ENCODE measurements around the gene TNFAIP8.

The TNFAIP8 gene

DNA sequence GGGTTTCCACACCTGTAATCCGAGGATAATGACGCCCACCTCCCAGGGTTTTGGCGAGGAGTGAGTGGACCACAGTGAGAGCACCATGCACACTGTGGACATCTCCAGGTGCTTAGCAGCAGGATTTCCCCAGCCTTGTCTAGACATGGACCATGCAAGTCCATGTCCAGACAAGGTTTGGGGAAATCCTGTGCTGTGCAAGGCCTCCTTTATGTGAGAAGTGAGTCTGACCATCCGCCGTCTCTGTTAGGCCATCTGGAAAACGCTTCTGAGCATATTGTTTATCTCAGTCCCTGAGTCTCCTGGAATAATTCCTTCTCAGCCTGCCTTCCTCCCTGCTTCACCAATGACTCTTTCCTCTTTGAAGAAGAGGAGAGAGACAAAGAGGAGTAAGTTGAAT lies 26.2 kb upstream of the TNFAIP8 start:
- FAIRE-seq = no peak

- FAIRE-seq = no peak
Measured at GRCh38 chr5:119330367-119331183, 25.2 kb upstream of the TNFAIP8 start.

- no peak for FAIRE-seq
Measured at GRCh38 chr5:119331566-119332095, 24.2 kb upstream of the TNFAIP8 start.

DNA sequence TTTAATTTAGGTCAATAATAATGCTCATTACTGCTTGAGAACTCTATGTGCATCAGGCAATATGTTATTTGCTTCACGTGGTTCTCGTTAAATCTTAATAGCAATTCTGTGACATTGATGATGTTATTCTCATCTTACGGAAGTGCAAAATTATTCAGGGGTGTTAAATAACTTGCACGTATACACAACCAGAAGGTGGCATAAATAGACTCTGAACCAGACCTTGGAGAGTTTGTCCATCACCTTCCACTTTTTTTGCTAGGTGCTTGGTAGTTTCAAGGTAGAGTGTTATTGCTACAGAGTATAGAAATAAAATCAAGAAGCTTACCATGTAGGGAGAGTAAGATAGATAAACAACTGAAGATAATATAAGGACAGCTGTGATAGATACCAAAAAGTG lies 23.6 kb upstream of the TNFAIP8 start:
- FAIRE-seq = no peak

- no peak for FAIRE-seq
Measured at GRCh38 chr5:119332978-119333401, 22.8 kb upstream of the TNFAIP8 start.

GRCh38 chr5:119333421-119333851 lies 22.4 kb upstream of the TNFAIP8 start:
- no peak for FAIRE-seq

DNA sequence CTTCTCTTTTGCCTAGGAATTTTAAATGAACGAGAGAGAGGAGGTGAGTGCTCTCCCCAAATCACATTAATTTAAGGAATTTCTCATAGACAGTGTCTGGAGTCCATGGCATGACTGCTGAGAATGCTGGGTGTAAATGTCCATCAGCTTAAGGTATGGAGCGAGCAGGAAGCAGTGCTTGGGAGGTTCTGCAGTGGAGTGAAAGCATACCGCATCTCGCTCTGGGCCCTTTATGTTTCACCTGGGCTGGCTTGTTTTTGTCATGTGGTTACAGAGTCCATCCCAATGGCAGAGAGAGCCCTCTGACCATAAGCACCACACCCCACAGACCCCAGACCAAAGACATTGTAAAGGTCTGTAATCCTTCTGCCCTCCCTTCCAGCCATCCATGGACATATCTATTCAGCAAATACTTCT lies 20.6 kb upstream of the TNFAIP8 start:
- no peak for FAIRE-seq

GRCh38 chr5:119336262-119336661 lies 19.6 kb upstream of the TNFAIP8 start:
- FAIRE-seq = no peak

DNA sequence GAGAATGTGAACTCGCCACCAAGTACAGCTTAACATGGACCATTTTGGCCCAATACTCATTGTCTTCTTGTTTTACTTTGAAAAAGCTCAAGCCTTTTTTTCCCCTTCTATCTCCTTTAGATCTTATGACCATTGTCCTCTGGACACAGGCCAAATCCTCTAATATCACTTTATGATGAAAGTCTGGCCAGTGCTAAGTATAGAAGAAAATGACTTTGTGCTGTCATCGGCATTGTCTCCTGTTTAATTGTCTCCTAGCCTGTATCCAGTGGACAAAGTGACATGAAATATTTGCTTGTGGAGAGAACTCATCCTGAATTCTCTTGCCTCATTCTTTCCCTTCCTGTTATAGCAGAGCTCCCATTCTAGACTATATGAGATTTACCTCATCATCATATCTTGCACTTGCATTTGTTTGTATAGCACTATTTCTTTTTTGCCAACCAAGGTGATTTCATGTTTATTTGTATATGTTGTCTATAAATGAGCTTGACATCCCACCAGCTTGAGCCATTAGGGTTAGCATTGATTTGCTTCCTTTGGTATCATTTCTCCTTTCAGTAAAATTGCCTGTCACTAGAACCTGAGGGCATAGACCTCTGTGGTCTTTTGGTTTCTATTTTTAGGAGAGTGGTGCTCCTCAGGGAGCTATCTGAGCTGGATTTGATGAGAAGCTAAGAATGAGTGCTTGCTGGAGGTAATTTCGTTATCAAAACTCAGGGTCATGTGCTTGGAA lies 18.8 kb upstream of the TNFAIP8 start:
- no peak for FAIRE-seq

GRCh38 chr5:119338326-119338946 lies 17.4 kb upstream of the TNFAIP8 start:
- no peak for FAIRE-seq

DNA sequence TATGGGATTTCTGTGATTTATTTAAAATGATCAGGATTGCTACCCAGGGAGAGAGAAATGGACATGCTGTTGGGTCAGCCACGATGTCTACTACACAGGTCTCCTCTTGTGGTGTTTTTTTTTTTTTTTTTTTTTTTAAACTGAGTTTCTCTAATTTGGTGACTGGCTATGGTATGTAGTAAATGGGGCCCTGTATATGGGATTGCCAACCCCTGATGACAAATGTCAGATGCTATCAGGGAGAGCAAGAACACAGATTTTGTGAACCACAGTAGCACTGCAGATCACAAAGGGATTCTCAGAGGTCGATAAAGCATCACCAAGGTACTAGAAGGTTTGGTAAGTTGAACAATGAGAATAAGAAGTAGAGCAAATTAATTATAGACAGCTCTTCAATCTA lies 16.5 kb upstream of the TNFAIP8 start:
- no peak for FAIRE-seq

- no peak for FAIRE-seq
Measured at GRCh38 chr5:119339965-119340364, 15.9 kb upstream of the TNFAIP8 start.

DNA sequence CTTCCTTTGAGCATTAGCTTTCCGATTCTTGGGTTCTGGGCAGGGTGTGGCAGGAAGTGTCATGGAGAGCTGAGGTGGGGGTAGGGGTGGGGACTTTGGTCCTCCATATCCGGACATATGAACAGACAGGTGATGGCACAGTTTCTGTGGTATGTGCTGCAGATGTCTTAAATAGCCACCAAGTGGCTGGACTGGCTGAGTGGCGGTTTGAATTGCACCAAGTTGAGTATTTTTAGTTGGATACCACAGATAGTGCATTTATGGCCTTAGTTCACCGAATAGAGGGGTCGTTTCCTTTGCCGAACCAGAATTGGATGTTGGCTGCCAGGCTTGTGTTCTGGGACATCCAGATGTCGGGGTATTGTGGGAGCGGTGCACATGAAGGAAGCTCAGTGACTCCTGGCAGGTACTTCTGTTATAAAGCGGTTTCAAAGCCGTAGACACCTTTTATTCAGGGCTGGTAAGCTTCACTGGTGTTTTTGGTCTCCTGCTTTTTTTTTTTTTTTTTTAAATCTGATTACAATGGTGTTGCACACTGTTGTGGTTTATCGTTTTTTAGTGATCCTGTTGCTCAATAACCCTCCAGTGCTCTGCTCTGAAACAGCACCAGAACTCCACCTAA lies 15.1 kb upstream of the TNFAIP8 start:
- FAIRE-seq = no peak

GRCh38 chr5:119341452-119342349 lies 14.1 kb upstream of the TNFAIP8 start:
- FAIRE-seq = no peak

DNA sequence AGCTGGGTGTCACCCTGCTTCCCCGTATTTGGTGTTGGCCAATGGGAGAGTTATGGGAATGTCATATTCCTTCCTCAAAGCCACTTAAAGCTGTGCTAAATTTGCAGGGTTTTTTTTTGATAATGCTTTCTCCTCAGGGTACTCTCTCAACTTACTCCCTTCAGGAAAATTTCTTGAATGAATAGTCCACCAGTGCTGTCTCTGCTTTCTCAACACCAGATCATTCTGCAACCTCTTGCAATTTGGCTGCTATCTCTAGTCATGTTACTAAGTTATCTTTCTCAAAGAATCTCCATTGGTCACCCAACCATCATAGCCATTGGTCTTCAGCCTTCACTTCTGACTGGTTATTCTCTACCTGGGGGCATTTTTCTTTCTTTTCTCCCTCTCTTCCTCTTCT lies 13.4 kb upstream of the TNFAIP8 start:
- FAIRE-seq = no peak

GRCh38 chr5:119343052-119343451 lies 12.8 kb upstream of the TNFAIP8 start:
- FAIRE-seq = no peak

DNA sequence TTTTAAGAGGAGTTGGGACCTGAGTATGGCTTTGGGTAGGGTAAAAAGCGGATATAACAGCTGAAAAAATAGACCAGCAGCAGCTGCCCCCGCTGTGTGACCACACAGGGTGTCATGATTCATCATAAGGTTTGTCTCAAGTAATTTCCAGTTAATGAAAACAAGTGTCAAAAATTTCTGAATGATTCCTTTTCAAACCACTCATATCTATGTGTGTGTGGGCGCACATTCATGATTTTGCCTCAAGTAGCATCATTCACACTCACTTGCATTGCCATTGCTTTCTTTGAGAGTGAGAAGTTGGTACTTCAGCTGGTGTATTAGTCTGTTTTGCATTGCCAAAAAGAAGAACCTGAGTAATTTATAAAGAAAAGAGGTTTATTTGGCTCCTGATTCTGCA lies 12.1 kb upstream of the TNFAIP8 start:
- no peak for FAIRE-seq

GRCh38 chr5:119344231-119344630 lies 11.6 kb upstream of the TNFAIP8 start:
- no peak for FAIRE-seq

DNA sequence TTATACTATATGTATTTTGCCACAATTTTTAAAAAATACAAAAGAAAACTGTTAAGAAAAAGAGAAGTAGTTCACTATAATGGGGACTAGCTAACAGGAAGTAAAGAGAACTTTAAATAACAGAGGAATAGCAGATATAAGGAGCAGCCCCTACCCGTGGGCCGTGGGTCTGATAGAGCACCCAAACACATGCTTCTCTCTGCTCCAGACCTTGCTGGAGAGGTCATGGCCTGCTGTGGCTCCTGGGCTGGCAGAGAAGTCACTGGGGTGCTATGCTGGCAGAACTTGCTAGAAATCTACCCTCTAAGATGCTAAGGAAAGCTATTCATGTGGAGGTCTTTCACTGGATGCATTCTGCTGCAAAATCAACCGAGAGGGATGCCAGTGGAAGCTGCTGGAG lies 10.0 kb upstream of the TNFAIP8 start:
- no peak for FAIRE-seq

DNA sequence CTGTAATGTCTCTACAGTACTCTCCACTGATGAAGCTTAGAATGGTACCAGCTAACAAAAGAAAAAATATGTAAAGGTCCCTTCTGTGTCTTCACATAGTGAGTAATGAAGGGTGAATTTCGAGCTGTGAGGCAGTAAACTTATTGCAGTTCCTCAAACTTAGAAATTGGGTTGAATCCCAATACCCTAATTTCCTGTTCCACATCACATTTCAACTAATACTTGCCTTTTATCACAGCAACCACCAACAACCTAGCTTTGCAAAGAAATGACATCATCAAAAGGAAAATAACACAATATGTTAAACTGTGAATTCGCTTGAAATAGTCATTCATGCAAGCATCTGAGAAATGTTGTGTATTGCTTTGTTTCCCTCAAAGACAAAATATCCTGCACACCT lies 9.4 kb upstream of the TNFAIP8 start:
- no peak for FAIRE-seq

DNA sequence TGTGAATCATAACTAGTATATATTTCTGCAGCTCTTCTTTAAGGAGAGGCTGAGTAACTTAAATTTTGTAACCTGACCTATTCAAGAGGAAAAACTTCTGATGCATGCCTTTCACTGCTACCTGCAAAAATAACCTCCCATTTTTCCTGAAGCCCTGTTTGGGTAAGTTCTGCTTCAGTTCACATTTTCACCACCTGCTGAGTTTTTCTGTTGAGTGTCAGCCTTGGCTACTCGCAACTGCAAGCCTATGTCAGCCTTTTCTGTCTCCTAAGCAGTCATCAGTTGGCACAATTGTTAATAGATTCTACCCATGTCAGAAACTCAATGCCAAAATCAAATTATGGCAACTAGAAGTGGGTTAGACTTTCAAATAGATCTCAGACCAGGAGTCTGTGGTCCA lies 8.2 kb upstream of the TNFAIP8 start:
- FAIRE-seq = no peak

- FAIRE-seq = no peak
Measured at GRCh38 chr5:119347991-119348390, 7.8 kb upstream of the TNFAIP8 start.
